Measurements from ENCODE around the gene ZNF500. TPM values are rescaled to one million over a fixed set of nuclear protein-coding genes. Genes with fewer than 3 reads are reported as not detected.

Gene ZNF500
- 7.9 and 11.6 TPM in 2 replicates for total RNA-seq

DNA sequence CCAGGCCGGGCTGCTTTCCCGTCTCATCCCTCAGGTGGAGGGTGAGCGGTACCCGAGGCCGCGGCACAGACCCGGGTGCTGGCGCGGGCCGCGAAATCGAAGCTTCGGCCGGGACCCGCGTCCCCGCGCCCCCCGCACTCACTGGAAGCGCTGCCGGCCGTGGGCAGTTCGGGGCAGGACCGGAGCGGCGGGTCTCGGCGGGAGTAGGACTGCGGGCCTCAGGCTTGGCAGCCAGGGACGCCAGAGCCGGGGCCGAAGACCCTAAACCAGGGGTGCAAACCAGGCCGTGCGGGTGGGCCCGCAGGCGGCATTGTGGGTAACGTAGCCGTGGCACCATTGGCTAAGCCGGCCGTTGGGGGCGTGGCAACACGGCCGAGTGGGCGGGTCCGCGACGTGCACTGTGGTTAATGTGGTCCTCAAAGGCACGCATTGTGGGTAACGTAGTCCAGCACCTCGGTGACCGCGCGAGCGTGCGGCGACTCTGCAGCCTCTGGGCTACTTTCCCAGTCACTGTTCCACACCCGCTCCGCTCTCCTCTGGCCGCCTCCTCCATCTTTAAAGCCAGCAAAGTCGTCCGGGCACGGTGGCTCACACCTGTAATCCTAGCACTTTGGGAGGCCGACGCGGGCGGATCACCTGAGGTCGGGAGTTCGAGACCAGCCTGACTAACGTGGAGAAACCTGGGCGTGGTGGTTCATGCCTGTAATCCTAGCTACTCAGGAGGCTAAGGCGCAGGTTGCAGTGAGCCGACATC, at the start of gene ZNF500:
ZNF500 (minus strand) TSS at position 288 of the 754 bp plus-strand sequence. CDS start 1,184 bp downstream, outside the sequence.

DNA sequence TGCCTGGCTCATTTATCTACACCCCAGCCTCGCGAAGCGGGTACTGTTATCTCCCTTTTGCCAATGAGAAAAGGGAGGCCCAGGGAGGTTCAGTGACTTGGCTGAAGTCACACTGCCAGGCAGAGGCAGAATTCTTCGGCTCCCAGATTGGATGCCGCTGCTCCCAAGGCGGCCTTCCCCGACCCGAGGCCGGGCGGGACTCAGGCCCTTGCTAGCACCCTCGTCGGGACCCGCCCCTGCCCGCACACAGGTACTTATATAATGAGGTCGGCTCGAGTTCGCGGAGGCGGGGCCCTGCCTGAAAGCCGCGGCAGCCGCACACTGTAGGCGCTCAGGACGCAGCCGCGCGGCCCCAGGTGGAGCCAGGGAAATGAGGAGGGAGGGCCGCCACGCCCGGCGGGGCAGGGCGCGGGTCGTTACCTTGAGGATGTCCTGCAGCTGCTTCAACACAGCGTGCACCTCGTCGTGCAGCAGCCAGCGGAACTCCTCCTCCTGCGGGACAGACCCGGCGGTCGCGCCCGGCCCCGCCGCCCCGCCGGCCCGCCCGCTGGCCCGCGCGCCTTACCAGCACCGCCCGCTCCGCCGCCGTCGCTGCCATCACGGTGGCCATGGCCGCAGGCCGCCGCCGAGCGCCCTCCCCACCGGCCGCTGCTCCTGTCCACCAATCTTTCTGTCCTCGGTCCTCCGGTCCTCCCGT, 35.1 kb upstream of the ZNF500 start, which contains the start of gene ROGDI:
ROGDI (minus strand) TSS at position 672 of the 697 bp plus-strand sequence; CDS start at position 610, 62 bp downstream.

DNA sequence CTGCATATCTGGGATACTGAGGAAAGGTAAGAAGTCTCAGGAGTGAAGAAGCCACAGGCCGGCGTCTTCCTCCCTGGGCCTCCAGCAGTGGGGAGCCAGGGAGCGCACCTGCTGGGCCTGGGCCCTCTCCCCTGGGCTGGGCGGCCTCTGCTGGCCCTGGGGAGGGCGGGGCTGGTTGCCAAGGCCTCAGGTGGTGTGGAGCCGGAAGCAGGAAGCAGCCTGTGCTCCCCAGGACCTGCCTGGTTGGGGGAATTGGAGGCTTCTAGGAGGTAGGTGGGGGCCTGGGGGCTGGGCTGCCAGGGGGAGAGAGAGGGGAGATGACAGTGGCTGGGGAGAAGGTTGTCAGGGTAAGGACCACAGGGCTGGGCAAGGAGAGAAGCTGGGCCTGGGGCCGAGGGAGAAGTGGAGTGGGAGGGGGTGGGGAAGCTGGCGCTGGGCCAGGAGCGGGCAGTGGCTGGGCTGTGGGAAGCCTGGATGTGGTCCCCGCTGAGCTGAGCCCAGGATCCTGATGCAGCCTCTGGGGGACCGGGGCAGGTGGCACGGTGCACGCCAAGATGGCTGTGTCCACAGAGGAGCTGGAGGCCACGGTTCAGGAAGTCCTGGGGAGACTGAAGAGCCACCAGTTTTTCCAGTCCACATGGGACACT, 28.3 kb upstream of the ZNF500 start, which contains the start of gene SMIM22:
SMIM22 (plus strand) TSS at position 189 of the 647 bp plus-strand sequence; CDS start at position 555, 366 bp downstream.

GRCh38 chr16:4787627-4788482, 20.9 kb upstream of the ZNF500 start, which contains the start of gene SEPTIN12:
Gene SEPTIN12 (minus strand): TSS chr16:4788345. CDS start chr16:4787645, 700 bp downstream.

DNA sequence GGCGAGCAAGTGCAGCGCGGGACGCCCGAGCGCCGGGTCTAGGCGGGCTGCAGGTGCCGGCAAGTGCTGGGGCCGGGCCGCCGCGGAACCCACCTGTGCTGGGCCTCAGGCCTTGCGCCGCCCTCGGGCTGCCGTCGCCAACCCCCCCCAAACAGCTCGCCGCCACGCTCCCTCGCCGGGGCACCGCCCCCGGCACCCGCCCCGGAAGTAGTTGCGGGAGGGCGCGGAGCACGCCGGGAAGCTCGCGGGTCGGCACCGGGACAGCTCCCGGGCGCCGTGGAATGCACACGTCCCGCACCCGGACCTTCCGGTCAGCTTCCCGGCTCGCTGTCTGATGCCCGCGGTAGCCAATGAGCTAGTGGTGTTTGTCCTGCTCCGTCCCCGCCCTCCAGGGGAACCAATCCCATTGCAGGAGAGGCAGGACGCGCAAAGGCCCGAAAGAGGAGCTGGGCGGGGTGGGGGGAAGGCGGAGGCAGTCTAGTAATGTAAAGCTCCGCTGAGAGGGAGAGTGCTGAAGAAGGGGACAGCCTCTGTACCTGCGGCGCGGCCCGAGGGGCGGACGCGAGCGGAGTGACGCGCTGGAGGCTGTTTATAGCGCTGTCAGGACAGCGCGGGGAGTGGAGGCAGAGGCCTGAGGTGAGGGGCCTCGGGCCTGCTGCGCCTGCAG, 32.8 kb downstream of the ZNF500 start, which contains the start of the genes ANKS3 and DNAAF8:
ANKS3 (minus strand) TSS at position 209 of the 667 bp plus-strand sequence. CDS start 4,122 bp downstream, outside the sequence.
DNAAF8 (plus strand) TSS at position 475 of the 667 bp plus-strand sequence. CDS start 1,978 bp downstream, outside the sequence.

Other genes with a start within 250 kb of the ZNF500 start
- 5.0 and 7.2 TPM in 2 replicates for gene CDIP1, start 228.4 kb downstream of the ZNF500 start, total RNA-seq
- gene C16orf96, start 210.8 kb downstream of the ZNF500 start, total RNA-seq: not detected in 2 replicates
- gene UBALD1, start 152.3 kb downstream of the ZNF500 start, total RNA-seq: 11.0 and 11.1 TPM in 2 replicates
- gene MGRN1, start 142.3 kb downstream of the ZNF500 start, total RNA-seq: 29.2 and 34.5 TPM in 2 replicates
- 25.4 and 31.8 TPM in 2 replicates for gene NUDT16L1, start 73.6 kb downstream of the ZNF500 start, total RNA-seq
- gene ANKS3, start 32.9 kb downstream of the ZNF500 start, total RNA-seq: 28.7 and 34.0 TPM in 2 replicates
- 0.44 and 1.4 TPM in 2 replicates for gene DNAAF8, start 32.6 kb downstream of the ZNF500 start, total RNA-seq
- gene SEPTIN12, start 21.2 kb upstream of the ZNF500 start, total RNA-seq: not detected in 2 replicates
- gene SMIM22, start 28.2 kb upstream of the ZNF500 start, total RNA-seq: not detected in 2 replicates
- gene ROGDI, start 35.5 kb upstream of the ZNF500 start, total RNA-seq: 12.8 and 14.6 TPM in 2 replicates
- gene GLYR1, start 80.1 kb upstream of the ZNF500 start, total RNA-seq: 47.8 and 62.0 TPM in 2 replicates
- gene UBN1, start 80.3 kb upstream of the ZNF500 start, total RNA-seq: 19.3 and 22.0 TPM in 2 replicates
- gene PPL, start 170.0 kb upstream of the ZNF500 start, total RNA-seq: 0.44 and 0.75 TPM in 2 replicates
- under 0.01 TPM in 1 of 2 replicates, not detected in the other for gene SEC14L5, start 191.2 kb upstream of the ZNF500 start, total RNA-seq

Measured in uterine smooth muscle cell (primary cell).